Hematopoietic multipotent progenitor cell treated with erythropoietin and hydrocortisone succinate and interleukin-3 and kit ligand, for 15 days (in vitro differentiated cells): ENCODE results near the gene MFNG.
A peak's percentile ranks its signal among the peaks of the same experiment; 100 is the strongest.

Experiments
- DNase-seq: peaks from one replicate; pipeline ENCODE4 v3.0.0-alpha.2; 2015; ENCODE audit warnings: low spot score

MFNG gene

DNA sequence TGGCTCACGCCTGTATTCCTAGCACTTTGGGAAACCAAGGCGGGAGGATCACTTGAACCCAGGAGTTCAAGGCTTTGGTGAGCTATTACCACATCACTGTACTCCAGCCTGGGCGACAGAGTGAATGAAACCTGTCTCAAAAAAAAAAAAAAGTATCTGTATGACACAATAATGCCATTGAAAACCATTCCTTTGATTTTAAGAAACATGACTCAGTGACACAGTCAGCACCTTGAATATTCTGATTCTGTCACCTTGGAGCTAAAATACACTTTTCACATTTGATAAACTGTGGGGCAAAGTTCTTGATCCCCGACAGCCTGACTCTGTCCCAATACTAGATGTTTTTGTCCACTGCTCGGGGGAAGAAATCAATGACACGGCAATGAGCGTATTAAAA is 42.2 kb downstream of the MFNG start:
- no peak for DNase-seq

DNA sequence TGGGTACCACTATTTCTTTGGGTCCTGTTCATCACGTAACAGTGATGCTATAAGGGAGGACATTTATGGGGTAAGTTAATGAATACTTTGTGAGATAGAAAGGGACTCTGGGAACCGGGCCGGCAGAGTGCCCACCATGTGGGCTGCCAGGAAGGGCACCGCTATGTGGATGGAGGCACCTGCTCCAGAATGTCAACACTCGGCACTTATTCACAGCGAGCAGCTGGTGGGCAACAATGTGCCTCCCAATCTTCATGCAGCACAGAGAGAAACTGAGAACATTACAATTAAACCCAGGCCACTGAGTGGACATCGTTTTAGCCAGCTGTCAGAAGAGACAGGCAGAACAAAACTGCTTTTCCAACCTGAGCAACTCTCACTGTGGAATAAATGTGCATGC is 43.1 kb downstream of the MFNG start:
- DNase-seq = no peak

DNA sequence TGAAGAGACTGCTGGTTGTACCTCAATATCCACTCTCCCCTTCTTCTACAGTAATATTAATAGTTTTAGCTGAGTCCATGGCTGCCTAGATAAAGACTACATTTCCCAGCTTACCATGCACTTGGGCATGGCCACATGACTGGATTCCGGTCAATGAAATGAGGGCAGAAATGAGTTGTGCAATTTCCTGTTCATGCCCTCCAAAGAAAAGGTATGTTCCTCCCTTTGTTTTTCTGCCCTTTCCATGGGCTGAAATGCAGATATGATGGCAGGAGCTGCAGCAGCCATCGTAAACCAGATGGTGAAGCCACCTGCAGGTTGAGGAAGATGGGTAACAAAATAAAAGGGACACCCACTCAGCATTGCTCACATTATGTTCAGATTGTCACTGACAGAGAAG is 43.6 kb downstream of the MFNG start:
- no peak for DNase-seq

DNA sequence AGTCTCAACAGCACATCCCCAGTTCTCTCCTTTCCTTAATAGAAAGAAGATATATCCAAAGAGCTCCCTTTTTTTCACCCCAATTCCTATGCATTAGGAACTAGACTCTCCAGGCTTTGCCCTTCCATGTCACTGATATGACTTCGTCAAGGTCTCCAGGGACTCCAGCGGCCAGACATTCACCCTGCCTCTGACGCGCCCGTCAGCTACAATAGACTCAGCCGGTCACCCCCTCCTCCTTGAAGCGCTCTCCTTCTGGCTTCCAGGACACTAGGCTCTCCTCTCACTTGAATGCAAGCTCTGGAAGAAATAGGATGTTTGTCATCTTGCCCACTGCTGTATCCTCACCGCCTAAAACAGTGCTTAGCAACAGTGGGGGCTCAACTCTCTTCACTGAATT is 44.0 kb downstream of the MFNG start:
- DNase-seq = no peak

DNA sequence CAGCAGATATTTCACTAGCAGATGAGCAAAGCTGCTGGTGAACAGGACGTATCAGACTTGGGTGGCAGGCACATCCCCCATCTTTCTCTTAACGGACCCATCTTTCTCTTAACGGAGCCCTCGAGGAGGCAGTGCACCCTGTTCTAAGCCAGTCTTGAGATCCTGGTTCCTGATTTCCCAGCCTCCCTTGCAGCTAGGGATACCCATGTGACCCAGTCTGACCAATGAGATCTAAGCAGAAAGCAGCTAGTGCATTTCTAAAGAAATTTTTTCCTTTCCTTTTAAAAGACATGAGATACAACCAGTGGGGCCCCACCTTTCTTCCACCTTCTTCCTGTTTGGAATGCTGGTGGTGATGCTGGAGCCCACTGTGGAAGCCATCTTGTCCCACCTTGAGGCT is 45.3 kb downstream of the MFNG start:
- no peak for DNase-seq

DNA sequence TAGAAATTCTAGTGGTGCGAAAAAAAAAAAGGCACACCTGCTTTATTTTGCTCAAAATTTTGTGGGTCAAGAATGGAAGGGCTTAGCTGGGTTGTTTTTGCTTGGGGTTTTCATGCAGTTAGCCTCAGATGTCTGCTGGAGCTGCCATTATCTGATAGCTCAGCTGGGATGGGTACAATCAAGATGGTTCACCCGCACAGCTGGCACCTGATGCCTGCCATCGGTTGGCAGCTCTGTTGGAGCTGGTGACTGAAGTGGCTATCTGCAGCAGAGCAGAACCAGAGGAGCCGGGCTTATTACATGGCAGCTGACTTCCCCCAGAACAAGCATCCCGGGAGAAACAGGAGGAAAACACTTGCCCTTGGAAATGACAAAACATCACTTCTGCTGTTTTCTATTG is 46.8 kb downstream of the MFNG start:
- DNase-seq = no peak

DNA sequence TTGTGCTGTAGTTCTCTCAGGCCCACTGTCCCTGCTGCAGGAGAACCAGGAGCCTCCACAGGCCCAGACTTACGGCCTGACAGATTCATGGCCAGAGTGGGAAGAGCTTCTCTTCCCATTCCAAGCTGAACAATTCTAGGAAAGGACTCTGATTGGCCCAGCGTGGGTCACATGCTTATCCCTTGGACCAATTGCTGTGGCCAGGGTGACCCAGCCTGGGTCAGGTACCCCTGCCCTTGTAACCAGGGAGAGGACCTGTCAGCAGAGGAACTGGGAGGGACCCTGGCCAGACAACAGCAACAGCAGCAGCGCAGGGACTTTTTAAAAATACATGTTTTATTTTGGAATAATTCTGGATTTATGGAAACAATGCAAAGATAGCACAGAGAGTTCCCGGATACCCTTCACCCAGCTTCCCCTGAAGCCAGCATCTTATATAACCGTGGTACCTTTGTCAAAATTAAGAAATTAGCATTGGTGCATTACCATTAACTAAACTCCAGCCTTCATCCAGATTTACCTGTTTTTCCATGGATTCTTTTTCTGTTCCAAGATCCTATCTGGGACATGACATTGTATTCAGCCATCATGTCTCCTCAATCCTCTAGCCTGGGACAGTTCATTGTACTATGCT is 50.1 kb downstream of the MFNG start:
- DNase-seq = no peak

DNA sequence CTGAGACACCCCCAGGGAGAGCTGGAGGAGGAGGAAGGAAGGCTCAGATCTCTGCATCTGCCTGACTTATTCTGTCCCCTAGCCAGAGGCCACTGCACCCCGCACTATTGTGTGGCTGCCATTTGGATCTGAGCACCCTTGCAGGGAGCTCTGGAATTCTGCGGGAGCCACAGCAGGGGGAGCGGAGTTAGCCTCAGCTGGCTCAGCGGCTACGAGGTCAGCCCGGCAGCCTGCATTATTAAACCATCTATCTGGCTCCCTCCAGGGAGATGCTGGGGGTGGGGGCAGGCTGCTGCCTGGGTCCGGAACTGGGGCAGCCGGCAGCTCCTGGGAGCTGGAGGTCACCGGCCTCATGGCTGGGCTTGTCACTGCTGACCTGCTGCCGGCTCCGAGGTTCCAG is 52.4 kb downstream of the MFNG start:
- no peak for DNase-seq

DNA sequence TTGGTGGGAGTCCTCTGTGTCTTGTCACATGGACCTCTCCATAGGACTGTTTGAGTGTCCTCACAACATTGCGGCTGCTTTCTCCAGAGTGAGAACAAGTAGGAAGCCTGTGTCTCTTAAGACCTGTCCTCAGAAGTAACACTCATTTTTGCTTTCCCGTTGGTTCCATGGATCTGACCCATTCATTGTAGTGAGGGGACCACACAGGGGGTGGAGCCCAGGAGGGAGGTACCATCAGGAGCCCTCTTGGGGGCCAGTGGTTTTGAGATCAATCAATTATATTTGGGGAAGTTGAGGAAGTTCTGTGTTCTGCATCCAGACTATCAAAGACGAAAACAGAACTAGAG is 53.5 kb downstream of the MFNG start:
- DNase-seq = no peak

DNA sequence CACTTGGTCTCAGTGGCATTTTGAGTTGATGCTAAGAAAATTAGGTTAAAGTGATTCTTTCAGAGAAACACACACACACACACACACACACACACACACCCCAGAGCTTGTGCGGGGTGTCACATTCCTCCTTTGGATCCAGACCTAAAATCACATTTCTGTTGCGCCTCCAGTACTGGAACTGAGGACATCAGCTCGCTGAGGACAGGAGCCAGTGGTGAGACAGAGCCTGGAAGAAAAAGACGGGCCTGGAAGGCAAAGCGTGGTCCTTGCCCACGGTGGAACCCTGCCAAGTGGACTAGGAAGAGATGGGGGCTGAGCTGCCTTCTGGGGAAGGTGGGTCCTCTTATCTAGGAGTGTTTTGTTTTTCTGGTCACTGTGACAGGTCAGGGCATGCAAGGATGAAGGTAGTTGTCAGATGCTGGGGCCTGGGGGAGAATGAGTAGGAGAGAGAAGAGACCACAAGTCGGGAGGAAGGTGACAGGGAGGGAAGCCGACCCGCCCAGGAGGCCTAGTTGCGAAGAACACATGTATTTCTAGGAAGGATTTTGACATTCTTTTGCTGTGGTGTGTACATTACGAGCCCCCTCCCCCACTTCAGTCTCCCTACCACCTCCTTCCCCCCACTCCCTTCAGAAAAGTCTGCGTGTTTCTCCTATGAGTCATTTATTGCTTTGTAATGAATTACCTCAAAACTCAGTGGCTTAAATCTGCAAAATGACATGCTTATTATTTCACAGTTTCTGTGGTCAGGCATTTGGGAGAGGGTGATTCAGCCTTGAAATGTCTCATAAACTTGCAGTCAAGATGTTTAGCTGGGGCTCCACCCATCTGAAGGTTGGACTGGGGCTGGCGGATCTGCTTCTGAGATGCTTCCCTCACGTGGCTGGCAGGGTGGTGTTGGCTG is 54.1 kb downstream of the MFNG start:
- no peak for DNase-seq

DNA sequence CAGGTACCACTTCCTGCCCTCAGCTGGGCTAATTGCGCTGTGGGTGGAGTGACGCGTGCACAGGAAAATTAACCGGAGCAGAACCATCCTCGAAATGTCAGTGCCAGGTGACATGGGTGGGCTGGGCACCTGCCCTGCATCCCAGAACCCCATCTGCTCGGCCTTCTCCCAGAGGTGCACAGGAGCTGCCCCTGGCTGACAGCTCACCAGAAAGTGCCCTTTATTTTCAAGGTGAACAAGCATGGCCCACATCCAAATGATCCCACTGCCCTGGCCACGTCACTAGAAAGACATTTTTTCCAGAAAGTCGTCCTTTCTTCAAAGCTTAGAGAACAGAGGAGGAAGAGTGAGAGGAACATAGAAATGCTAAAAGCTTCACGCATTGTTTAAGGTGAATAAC is 54.8 kb downstream of the MFNG start:
- DNase-seq = no peak

DNA sequence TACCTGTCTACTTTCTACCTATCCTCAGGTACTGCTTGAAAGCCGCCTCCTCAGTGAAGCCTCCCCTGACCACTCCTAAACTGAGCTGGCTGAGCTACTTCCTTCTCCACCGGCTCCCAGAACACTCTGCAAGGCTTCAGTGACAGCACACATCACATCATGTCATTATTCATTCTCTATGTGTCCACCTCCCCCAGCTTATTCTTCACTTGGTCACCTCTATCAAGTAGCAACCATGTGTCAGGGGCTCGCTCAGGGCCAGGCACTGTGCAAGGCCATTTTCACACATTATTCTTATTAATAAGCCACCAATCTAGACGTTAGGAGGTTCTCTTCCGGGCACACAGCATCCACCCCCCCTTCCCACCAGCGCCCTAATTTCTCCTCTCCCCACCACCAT is 55.2 kb downstream of the MFNG start:
- DNase-seq = no peak

DNA sequence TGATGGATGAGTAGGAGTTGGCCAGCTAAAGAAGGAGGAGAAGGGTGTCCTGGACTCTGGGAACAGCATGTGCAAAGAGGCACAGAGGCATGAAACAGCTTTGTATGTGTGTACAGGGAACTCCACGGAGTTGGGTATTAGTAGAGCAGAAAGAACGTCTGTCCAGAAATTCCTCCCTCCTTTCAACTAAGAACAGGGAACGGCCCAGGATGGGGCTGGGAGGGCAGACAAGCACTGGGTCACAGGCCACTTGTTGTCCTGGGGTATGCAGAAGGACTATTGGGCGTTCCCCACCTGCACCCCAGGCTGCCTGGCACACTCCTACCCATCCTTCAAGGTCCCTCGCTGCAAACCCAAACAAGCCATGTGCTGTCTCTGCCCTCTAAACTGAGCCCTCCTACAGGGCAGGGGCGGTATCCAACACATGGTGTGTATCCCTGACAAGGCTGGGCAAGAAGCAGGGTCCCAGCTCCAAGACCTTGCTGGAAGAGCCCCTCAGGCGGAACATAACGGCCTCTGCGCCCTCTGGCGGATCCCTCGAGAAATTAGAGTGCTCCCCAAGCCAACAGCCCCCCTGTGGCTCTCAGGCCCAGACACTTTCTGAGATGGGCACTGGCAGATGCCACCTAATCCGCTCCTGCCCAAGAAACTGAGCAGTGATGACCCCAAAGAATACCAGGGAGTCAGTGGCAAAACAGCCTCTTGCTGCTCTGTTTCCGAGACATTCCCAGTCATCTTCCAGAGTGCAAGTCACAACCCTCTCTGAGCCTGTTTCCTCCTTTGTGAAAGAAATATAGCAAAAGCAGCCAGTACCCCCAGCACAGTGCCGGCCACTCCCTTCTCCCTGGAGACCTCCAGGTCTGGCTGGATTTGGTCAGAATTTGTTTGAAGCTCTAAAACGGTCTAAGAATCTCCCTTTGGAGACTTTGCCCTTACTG is 57.3 kb downstream of the MFNG start:
- peak; percentile 6 for DNase-seq

DNA sequence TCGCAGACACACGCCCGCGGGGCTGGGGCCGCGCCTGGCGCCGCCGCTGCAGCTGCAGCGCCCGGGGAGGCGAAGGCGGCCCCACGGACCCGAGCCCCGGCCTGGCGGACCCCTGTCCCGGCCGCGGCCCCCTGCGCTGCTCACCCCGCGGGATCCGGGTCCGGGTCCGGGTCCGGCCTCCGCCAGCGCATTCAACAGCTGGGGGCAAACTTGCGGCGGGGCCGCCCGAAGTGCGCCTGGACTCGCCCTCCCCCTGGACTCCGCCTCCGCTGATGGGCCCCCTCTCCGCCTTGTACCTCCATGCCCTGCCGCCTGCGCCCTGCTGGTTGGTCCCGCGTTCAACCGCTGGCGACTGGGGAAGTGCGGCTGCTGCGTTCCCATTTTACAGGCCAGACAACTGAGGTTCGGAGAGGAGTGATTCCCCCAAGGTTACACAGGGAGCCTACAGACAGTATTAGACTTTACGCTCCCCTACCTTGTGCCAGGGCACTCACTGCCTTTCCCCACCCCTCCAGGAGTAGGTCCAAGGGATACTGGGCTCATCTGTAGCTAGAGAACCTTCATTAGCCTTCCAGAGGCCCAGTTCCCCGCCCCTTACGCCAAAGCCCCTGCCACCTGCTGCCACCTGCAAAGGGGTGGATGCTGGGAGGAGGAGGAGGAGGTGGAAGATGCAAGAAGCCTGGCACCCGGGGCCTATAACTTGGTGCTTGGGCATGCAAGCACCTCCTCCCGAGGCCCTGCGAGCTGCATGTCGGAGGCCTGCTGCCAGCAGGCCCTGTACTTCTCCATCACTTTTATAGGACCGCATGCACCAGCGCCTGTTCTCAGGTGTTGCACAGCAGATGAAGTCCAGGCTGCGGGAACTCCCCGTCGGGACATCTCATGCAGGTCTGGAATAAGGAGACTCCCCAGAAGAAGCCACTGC is 58.2 kb downstream of the MFNG start:
- no peak for DNase-seq

DNA sequence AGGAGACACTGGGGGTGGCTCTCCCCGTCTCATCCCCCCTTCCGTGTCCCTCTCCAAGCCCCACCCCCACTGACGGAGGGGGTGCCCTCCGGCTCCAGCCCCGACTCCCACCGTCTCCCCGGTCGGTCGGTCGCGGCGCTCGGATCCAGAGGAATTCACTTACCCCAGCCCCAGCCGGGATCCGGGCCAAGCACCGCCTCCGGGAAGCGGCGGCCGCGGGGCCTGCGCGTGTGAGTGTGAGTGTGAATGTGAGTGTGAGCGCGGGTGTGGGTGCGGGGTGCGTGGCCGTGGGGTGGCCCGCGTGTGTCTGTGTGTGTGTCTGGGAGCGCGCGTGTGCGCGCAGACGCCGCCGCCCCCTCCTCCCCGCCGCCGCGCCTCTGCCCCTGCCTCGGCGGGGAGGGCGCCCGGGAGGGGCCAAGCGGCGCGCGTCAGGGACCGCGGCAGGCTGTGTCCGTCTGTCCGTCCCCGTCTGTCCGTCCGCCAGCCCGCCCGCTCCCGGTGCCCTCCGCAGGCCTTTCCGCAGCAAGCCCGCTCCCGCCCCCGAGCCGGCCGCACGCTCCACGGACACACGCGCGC is 59.0 kb downstream of the MFNG start, which contains the start of gene ELFN2:
TSS of gene ELFN2 (minus strand) at position 345 of the 576 bp plus-strand sequence. CDS start 51,945 bp downstream, outside the sequence.
- no peak for DNase-seq

DNA sequence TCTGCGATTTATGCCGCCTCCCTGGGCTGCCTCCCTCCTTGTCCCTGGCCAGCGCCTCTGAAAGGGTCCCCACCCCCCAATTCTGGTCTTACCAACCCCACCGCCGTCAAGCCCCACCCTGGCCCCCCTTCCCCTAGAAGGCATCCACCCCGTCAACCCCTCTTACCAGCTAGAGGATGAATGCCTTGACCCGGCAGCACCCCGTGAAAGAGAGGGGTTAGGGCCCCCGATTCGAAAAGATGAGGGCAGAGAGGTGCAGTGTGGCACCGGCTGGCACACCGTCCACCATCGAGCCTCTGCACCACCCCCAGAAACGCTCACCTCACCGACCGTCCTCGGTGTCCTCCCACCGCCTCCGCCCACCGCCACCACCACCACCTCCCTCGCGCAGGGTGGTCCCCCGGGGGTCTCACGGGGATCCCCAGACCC is 59.5 kb downstream of the MFNG start:
- DNase-seq = no peak

DNA sequence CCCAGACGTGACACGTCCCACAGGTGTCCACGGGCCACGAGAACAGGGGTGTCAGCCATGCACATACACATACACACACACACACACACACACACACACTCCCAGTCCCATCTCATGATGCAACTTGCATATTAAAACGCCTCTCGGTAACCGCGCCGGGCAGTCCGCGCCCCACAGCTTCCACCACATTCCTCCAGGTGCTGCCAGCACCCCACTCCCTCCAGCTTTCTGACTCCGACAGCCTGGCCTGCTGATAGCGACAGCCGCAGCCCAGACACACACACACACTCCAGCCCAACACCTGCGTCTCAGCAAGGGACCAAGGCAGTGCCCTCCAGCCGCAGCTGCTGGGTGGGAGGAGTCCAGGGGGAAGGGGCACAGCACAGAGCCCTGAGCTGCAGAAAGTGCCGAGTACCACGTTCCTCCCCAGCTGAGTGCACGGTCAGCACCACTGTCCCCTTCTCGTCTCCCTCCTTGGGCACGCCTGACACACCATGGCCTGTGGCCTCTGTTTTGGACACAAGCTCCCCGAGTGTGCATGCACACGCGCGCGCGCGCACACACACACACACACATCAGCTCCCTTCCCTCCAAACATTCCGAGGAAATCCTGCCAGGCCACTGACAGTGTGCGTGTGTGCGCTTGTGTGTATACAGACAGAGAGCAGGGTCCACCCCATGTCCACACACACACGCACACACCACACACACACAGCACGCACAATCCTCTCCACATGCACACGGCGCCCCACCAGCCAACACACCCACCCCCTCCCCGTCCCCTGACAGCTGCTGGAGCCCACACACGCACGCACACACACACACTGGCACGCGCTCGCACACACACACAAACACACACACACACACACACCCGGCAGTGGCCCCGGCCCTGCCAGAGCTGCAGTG is 60.1 kb downstream of the MFNG start:
- no peak for DNase-seq

DNA sequence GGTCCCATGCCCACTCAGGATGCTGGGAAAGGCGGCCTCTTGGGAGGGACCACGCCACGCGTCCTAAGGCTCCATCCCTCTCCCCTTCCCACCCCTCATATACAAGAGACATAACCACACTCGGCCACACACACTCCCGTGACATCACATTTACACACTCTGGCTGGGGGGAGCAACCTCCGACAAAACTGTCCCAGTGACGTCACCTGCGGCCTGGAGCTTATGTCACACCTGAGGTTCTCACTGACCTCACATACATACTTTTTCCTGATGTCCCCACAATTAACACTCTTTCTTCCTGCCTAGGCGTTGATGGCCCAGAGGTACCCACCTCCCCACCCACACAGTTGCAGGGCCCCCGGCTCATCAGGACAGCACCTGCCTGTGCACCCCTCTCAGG is 60.8 kb downstream of the MFNG start:
- DNase-seq = no peak

DNA sequence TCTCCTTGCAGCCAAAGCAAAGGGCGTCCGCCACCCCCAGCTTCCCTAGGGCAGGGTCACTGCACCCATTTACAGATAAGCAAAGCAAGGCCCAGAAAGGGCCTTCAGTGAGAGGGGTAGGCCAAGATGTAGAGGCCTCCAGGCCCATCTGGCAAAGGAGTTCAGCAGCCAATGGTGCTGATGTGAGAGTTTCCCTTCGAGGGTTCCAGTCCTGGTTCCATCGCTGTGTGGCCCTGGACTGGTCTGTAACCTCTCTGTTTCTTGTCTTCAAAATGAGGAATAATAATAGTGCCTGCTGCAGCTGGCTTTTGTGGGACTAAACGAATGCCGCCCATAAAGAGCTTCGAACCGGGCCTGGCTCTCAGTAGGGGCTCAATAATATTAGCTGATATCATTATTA is 62.9 kb downstream of the MFNG start:
- no peak for DNase-seq

DNA sequence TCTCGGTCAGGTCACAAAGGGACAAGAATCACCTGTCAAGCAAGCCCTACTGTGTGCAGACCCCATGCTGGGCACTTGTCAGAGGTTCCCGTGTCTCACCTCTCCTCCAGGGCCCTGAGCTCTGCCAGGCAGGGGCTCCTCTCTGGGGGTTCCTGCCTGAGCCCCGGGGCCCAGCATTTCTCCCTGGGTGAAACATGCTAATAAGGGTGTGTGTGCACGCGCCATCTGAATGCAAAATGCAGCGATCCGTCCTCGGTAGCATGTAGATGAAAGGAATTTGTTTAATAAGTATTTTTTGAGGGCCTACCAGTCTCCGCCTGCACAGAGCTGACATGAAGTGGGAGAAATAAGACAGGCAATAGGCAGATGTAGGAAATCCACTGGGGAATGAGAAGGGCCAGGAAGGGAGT is 64.7 kb downstream of the MFNG start:
- DNase-seq = no peak
